ENCODE measurements around the gene ALLC. TPM values are rescaled to one million over a fixed set of nuclear protein-coding genes. Genes with fewer than 3 reads are reported as not detected.
"Not testable (repeated sequence)": the region's sequence is repeated elsewhere in the genome, so short reads cannot be mapped to it uniquely, and the experiment has no call there.

Gene ALLC
- total RNA-seq, 1 experiment from 2014 or later: not detected

GRCh38 chr2:3626118-3626811 is 31.7 kb upstream of the ALLC start:
- no peak for DNase-seq (ENCODE audit: low spot score)

GRCh38 chr2:3626812-3627499 is 31.0 kb upstream of the ALLC start:
- DNase-seq (ENCODE audit: low spot score): no peak

- DNase-seq (ENCODE audit: low spot score): no peak
Measured at GRCh38 chr2:3627500-3628100, 30.4 kb upstream of the ALLC start.

GRCh38 chr2:3628241-3628679 is 29.7 kb upstream of the ALLC start:
- DNase-seq (ENCODE audit: low spot score): no peak

GRCh38 chr2:3628800-3629199 is 29.2 kb upstream of the ALLC start:
- no peak for DNase-seq (ENCODE audit: low spot score)

GRCh38 chr2:3630631-3631030 is 27.4 kb upstream of the ALLC start:
- DNase-seq (ENCODE audit: low spot score): no peak

- DNase-seq (ENCODE audit: low spot score): no peak
Measured at GRCh38 chr2:3631161-3631850, 26.7 kb upstream of the ALLC start.

GRCh38 chr2:3631851-3632659 is 25.9 kb upstream of the ALLC start:
- no peak for DNase-seq (ENCODE audit: low spot score)

- DNase-seq (ENCODE audit: low spot score): peak; percentile 47
Measured at GRCh38 chr2:3633089-3633981, 24.7 kb upstream of the ALLC start.

- DNase-seq (ENCODE audit: low spot score): no peak
Measured at GRCh38 chr2:3633982-3634595, 23.9 kb upstream of the ALLC start.

- DNase-seq (ENCODE audit: low spot score): no peak
Measured at GRCh38 chr2:3634596-3635121, 23.3 kb upstream of the ALLC start.

GRCh38 chr2:3635171-3635974 is 22.6 kb upstream of the ALLC start:
- DNase-seq (ENCODE audit: low spot score): no peak

- not testable (repeated sequence) for DNase-seq (ENCODE audit: low spot score)
Measured at GRCh38 chr2:3635975-3636327, 22.0 kb upstream of the ALLC start.

GRCh38 chr2:3636586-3637310 is 21.3 kb upstream of the ALLC start:
- no peak for DNase-seq (ENCODE audit: low spot score)

- no peak for DNase-seq (ENCODE audit: low spot score)
Measured at GRCh38 chr2:3637311-3637675, 20.7 kb upstream of the ALLC start.

GRCh38 chr2:3637692-3638455 is 20.1 kb upstream of the ALLC start:
- no peak for DNase-seq (ENCODE audit: low spot score)

- no peak for DNase-seq (ENCODE audit: low spot score)
Measured at GRCh38 chr2:3638456-3638810, 19.6 kb upstream of the ALLC start.
